KOPT-K1 (cell line): ENCODE measurements around the gene MYO7B.

Experiments used
- H3K27ac ChIP-seq: fragments of 200-600 bp; sonication (generic); 2 replicates; pipeline ENCODE4 v1.5.1; 2016; ENCODE audit warnings: antibody characterized with exemption, mild to moderate bottlenecking, low read depth, low read length; ENCODE audit not compliant: poor library complexity, severe bottlenecking
- H3K36me3 ChIP-seq: fragments of 200-600 bp; sonication (generic); 2 replicates; pipeline ENCODE4 v1.5.1; 2017; ENCODE audit warnings: antibody characterized with exemption, mild to moderate bottlenecking, low read length, moderate library complexity; ENCODE audit not compliant: insufficient read depth
- H3K9me3 ChIP-seq: fragments of 200-600 bp; sonication (generic); 2 replicates; pipeline ENCODE4 v1.5.1; 2017; ENCODE audit warnings: antibody characterized with exemption, low read length, mild to moderate bottlenecking; ENCODE audit not compliant: insufficient read depth, poor library complexity, severe bottlenecking

MYO7B gene

GRCh38 chr2:127580167-127581049, 44.9 kb downstream of the MYO7B start:
- no peaks in the 10 kb centered on the region for H3K9me3 ChIP-seq
- no peak overlapping the region for H3K27ac ChIP-seq
- no peaks in the 10 kb centered on the region for H3K36me3 ChIP-seq

- H3K9me3 ChIP-seq, result no peaks in the 10 kb centered on the region
- H3K27ac ChIP-seq, result no peak overlapping the region
- no peaks in the 10 kb centered on the region for H3K36me3 ChIP-seq
Measured at GRCh38 chr2:127581050-127581345, 45.5 kb downstream of the MYO7B start.

- no peaks in the 10 kb centered on the region for H3K9me3 ChIP-seq
- H3K36me3 ChIP-seq, result no peaks in the 10 kb centered on the region
- H3K27ac ChIP-seq, result no peak overlapping the region
Measured at GRCh38 chr2:127581516-127582490, 46.3 kb downstream of the MYO7B start.

GRCh38 chr2:127582863-127583861, 47.7 kb downstream of the MYO7B start:
- Histone ChIP-seq H3K36me3 (no peaks in the 10 kb centered on the region; the same call in 1 of the 2 replicates), H3K9me3 (no peaks in the 10 kb centered on the region), H3K27ac (peak overlapping the region; percentile 80)

- Histone ChIP-seq H3K36me3 (no peaks in the 10 kb centered on the region; the same call in 1 of the 2 replicates), H3K9me3 (no peaks in the 10 kb centered on the region), H3K27ac (peak overlapping the region; percentile 80)
Measured at GRCh38 chr2:127584047-127584446, 48.6 kb downstream of the MYO7B start.

- peak overlapping the region; percentile 80 for H3K27ac ChIP-seq
- no peaks in the 10 kb centered on the region; the same call in 1 of the 2 replicates for H3K36me3 ChIP-seq
- no peaks in the 10 kb centered on the region for H3K9me3 ChIP-seq
Measured at GRCh38 chr2:127584516-127585033, 49.1 kb downstream of the MYO7B start.

GRCh38 chr2:127585270-127585807, 49.9 kb downstream of the MYO7B start:
- H3K9me3 ChIP-seq, result no peaks in the 10 kb centered on the region
- H3K27ac ChIP-seq, result peak overlapping the region; percentile 80
- H3K36me3 ChIP-seq, result peaks cover 6% of the 10 kb centered on the region

- no peaks in the 10 kb centered on the region for H3K9me3 ChIP-seq
- peak overlapping the region; percentile 80 for H3K27ac ChIP-seq
- peaks cover 9% of the 10 kb centered on the region for H3K36me3 ChIP-seq
Measured at GRCh38 chr2:127586136-127586535, 50.7 kb downstream of the MYO7B start.

- Histone ChIP-seq H3K36me3 (peaks cover 9% of the 10 kb centered on the region), H3K27ac (peak overlapping the region; percentile 80), H3K9me3 (no peaks in the 10 kb centered on the region)
Measured at GRCh38 chr2:127586746-127587295, 51.3 kb downstream of the MYO7B start.

- Histone ChIP-seq H3K36me3 (peaks cover 9% of the 10 kb centered on the region), H3K9me3 (no peaks in the 10 kb centered on the region), H3K27ac (peak overlapping the region; percentile 80)
Measured at GRCh38 chr2:127588241-127588640, 52.8 kb downstream of the MYO7B start.

GRCh38 chr2:127589358-127589757, 53.9 kb downstream of the MYO7B start:
- Histone ChIP-seq H3K36me3 (peaks cover 9% of the 10 kb centered on the region), H3K27ac (no peak overlapping the region), H3K9me3 (no peaks in the 10 kb centered on the region)

GRCh38 chr2:127589841-127590240, 54.4 kb downstream of the MYO7B start:
- peaks cover 9% of the 10 kb centered on the region for H3K36me3 ChIP-seq
- H3K9me3 ChIP-seq, result no peaks in the 10 kb centered on the region
- peak overlapping the region; percentile 99 for H3K27ac ChIP-seq

GRCh38 chr2:127590386-127591190, 55.1 kb downstream of the MYO7B start:
- peaks cover 4% of the 10 kb centered on the region for H3K9me3 ChIP-seq
- peak overlapping the region; percentile 99 for H3K27ac ChIP-seq
- H3K36me3 ChIP-seq, result peaks cover 9% of the 10 kb centered on the region
